VCaP (cell line): Measurements from ENCODE around the gene ID4.
A peak's percentile ranks its signal among the peaks of the same experiment; 100 is the strongest.

ENCODE experiments used
- H3K27ac ChIP-seq: fragments of 450-650 bp; 2 replicates; pipeline ENCODE4 v1.5.1; 2017
- TF ChIP-seq, protein P1 (sequence below): fragments of 450-650 bp; conservative IDR thresholded peaks from 2 replicates; pipeline ENCODE4 v1.5.1; 2017; ENCODE audit warnings: mild to moderate bottlenecking, moderate library complexity

ID4 gene

DNA sequence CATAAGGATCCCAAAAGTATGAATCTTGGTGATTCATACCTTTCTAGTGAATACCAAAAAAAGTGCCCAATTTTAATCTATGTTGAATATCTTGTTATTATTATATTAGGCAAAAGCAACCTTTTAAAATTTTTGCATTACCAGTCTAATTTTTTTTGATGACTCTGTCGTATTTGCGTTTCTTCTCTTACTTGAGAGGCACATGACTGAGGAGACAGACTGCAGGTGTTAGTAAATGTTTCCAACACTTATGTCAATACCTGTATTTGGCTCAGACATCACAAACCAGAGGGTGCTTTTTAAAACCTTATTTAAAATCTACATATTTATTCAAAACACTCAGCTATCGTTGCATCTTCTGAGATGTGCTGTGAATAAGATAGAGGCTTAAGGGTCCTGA is 27.1 kb downstream of the ID4 start:
- TF ChIP-seq, protein P1, sequence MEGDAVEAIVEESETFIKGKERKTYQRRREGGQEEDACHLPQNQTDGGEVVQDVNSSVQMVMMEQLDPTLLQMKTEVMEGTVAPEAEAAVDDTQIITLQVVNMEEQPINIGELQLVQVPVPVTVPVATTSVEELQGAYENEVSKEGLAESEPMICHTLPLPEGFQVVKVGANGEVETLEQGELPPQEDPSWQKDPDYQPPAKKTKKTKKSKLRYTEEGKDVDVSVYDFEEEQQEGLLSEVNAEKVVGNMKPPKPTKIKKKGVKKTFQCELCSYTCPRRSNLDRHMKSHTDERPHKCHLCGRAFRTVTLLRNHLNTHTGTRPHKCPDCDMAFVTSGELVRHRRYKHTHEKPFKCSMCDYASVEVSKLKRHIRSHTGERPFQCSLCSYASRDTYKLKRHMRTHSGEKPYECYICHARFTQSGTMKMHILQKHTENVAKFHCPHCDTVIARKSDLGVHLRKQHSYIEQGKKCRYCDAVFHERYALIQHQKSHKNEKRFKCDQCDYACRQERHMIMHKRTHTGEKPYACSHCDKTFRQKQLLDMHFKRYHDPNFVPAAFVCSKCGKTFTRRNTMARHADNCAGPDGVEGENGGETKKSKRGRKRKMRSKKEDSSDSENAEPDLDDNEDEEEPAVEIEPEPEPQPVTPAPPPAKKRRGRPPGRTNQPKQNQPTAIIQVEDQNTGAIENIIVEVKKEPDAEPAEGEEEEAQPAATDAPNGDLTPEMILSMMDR, result no peak
- no peak overlapping the region for H3K27ac ChIP-seq

DNA sequence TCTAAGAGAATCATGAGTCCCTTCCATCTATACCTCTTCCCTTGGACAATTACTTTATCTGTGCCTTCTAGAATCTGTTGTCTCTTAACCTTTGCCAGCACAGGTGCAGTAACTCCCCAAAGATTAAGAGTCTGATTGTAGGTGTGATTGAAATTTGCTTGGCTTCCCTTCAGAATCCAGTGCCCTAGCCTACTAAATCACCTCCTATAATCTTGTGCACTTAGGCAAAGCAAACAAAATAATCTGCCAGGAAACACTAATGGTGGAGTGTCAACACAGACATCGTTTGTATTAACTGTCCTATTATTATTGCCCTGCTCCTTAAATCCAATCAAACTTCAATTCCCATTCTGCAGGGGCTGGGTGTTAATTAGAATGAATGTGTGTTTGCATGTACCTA is 28.0 kb downstream of the ID4 start:
- no peak overlapping the region for H3K27ac ChIP-seq
- TF ChIP-seq, protein P1, result no peak

DNA sequence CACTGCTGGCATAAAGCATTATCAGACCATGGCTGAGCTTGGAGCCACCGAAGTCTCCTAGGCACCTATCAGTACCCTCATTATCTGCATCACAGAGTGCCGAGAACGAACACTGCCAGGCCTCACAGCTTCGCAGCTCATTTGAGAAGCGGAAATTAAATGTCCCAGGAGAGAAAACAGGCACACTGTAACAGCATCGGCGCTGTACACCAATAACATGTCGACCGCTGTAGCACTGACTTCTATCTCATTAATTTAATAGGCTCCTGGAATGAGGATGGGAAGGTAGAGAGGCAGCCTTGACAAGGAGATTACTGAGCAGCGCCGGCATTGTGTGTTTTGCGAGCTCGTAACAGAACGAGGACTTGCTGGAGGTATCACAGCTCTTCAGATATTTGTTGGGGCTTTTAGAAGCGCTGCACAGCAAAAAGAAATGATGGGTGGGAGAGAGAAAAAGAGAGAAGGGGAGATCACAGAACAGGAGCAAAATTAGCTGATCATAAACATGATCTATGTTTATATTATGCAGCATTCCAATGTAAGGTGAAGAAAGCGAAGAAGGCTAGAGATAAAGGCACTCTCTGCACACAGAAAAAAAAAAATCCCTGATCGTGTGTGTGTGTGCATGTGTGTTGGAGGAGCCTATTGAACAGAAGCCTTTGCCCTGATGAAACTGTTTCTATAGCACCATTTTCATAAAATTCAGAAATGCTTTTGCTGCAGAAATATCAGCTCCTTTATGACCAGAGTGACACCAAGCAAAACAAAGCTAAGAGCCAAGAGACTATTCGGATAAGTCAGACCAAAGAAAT is 29.2 kb downstream of the ID4 start:
- H3K27ac ChIP-seq, result no peak overlapping the region
- TF ChIP-seq, protein P1, result no peak

DNA sequence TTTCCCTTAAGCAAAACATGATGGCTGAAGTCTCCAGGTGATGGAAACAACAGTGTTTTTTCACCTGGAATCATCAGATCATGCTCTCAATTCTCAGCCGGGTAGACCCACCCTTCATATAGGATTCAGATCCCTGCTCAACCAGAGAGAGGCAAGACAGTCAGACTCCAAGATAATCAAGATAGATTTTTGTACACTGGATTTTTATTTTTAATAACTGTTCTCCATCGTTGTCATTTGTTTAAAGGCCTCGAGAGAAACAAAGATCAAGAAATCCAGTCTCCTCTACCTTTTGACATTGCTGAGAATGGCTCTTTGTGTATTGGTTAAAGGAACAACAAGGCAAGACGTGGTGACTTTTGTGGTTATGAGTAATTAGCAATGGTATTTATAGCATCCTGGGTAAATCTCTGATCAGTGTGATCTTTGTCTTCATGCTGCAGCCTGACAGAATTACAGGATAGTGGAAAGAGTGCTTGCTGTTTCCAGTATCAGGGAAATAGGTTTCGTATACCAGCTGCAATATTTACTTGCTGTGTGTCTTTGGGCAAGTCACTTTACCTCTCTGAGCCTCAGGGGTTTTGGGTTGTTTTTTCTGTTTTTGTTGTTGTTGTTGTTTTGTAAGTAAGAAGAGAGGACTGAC is 29.9 kb downstream of the ID4 start:
- TF ChIP-seq, protein P1, result no peak

DNA sequence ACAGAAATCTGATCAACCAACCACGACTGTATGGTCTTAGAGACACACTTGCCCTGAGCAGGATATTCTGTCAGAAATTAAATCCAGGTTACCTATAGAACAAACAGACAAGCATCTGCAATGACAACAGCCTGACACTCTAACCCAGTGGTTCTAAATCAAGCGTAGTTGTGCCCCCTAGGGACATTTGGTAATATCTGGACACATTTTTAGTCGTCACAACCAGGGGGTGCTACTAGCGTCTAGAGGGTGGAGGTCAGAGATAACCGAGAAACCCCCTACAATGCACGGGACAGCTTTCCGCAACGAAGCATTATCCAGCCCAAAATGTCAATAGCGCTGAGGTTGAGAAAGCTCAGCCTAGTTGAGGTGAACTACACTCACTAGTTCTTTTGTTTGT is 32.3 kb downstream of the ID4 start:
- TF ChIP-seq, protein P1, result no peak
- H3K27ac ChIP-seq, result no peak overlapping the region

More for the DNA sequence above, 29.9 kb downstream of the ID4 start:
- H3K27ac ChIP-seq, result no peak overlapping the region

DNA sequence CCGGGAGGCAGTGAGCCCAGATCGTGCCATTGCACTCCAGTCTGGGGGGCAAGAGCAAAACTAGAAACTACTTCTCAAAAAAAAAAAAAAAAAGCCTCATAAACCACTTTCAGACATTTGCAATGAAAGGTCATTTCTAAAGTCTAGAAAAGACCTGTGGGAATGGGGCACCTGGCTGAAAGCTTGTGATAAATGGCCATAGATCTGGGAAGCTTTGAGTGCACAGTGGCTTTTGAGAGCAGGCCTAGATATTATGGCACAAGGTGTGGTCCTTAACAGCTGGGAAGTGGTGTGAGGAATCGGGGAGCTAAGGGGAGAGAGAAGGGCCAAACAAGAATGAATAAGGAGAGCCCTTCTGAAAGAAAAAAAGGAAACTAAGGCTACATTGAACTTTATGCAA is 33.2 kb downstream of the ID4 start:
- H3K27ac ChIP-seq, result no peak overlapping the region
- TF ChIP-seq, protein P1, result no peak

DNA sequence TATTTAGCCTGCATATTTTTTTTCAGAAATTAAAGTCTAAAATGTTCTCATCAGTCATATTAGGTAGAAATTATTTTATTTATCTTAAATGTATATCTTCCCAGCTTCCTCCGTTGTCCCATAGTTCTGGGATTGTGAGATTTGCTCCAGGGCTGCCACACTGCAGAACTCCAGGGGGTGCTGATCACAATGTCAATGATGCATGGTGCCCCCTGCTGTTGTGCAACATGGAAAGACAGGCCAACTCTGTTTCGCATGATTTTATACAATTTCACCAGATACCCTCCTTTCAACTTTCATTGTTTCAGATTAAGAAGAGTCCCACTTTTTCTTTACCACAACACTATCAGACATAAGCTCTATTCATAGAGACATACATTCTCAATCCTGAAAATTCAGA is 35.9 kb downstream of the ID4 start:
- TF ChIP-seq, protein P1, result peak; percentile 38; the same call in 1 of the 2 replicates
- H3K27ac ChIP-seq, result no peak overlapping the region
